Stimulated activated CD4-positive, alpha-beta T cell treated with anti-CD3 and anti-CD28 coated beads, Interleukin-12 subunit alpha, Interleukin-12 subunit beta, amount 100 ng/mL, for 4 hours (primary cell): ENCODE data around the gene LEMD1.

ENCODE experiments used
- DNase-seq: peaks from one replicate; pipeline ENCODE4 v3.0.0-alpha.2; 2020

Gene LEMD1

GRCh38 chr1:205421798-205422197 is at the start of gene LEMD1:
Gene LEMD1 (minus strand): TSS chr1:205422056. CDS start chr1:205420536, 1,520 bp downstream.
- no peak for DNase-seq

DNA sequence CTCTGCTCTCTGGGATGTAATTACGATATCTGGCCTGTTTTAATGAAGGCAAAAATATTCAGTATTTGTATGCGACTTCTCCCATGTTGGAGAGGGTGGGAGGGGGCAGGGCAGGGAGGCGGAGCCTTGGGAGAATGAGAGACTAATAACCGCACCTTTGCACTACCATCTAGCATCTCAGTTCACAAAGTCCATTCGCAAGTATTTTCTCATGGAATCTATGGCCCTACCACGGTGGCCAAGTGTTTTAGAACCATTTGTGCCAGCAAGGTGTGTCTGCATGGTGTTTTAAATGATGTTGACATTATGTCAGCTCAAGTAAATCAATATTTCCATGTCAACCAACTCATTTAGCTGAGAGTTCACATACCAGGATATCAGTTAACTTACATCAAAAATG is 48.3 kb upstream of the LEMD1 start:
- DNase-seq, result no peak

DNA sequence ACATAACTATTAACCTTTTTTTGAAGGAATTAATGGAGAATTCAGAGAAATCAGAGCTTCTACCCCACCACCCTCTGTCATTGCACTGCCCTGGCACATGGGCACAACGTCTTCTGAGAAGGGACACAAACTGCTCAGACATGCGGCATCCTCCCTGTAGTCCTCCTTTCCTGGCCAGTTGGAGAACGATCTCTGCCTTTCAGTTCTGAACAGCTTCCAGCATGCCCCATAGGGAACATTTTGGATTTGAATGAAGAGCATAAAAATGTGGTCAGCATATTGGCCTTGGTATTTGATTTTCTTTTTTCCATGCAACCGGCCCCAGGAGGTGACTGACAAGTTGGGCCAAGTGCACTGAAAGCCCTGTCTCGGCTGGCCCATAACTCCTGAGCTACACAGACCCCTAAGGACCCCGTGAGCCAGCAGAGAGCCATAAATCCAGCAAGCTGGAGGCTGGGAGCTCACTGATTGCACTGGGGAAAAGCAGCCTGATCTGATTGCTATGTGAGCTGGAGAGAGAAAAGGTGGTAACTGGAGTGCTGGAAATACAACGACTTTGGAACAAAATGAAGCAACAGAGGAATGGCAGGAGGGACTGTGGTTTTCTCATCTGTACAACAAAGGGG is 44.9 kb upstream of the LEMD1 start:
- DNase-seq, result no peak

GRCh38 chr1:205465392-205465791 is 43.5 kb upstream of the LEMD1 start:
- DNase-seq, result no peak

DNA sequence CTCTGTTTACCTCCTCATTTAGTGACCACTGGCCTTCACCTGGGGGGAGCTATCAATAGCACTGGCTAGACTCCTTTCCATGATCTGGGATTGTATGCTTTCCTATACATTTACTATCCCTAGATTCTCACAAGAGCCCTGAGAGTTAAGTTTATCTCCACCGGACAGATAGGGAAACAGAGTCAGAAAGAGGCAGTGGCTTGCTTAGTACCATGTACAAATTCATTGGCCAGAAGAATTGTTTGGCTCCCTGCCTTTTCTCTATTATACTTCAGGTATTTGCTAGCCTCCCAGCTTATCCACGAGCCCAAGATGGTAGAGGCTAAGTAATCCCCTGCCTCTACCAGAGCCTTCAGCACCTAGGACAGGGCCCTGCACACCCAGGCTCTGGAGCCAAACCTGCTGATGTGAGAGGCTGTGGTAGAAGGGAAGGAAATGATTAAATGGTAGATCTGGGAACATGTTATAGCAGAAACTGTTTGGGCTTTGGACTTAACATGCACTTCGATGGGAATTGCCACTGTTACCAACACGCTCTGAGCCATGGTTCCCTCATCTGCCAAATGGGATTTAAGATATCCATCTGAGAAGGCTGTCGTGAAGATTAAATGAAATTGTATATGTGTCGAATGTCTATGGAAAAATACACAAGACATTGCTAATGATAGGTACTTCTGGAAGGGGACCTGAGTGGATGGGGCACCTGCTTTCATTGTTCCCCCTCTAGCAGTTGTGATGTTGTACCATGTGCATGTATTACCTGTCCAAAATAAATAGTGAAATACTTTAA is 37.1 kb upstream of the LEMD1 start:
- no peak for DNase-seq

DNA sequence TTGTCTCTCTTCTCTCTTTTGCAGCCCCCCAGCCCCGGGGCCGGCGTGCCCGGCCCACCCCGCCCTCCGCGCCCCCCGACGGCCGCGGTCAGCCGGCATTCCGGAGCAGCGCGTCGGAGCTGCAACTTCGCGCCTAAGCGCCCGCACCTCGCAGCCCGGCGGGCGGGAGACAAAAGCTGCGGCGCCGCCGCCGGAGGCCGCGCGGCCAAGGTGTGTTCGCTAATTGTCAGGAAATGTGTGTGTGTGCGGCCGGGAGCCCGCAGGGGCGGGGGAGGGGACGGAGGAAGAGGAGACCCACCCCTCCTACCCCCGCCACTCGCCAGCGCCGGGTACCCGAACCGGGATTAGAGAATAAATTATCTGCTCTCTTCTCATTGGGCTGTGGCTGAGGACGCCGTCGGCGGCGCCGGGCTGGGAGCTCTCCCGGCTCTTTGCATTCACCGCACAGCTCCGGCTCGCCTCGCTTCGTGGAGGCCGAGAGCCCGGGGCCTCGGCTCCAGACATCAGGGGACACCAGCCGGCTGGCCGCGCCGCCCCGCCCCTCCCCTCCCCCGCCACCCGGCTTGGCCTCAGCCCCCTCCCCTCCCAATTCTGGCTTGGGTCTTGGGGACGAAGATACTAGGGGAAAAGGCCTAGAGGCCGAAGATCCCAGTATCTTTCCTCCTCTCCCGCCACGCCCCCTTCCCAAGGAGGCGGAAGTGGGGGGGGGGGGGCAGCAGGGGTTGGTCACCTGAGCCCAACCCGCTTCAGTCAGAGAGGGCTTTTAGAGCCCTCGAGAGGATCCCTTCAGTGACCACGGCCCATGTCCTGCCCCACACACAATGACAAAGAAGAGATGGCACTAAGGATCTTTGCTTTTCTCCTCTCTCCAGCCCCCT is 35.3 kb upstream of the LEMD1 start:
- DNase-seq, result no peak

DNA sequence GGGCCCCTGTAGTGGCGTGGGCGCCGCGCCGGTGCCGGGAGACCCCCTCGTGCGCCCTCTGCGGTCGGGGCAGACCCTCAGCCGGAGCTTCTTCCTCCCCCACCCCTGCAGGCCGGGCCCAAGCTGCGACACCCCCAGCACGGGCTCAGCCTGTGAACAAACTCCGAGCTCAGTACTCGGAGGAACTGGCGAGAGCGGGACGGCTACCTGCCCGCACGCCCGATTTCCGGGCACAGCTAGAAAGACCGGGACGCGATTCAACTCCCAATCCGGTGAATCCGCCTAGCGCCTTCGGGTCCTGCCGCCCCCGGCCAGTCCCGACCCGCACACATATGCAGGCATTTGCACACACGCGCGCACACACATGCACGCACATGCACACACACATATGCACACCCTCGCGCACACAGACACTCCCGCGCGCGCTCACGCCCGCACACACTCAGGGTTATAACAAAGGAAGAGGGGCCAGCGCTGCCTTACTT is 34.6 kb upstream of the LEMD1 start:
- DNase-seq, result no peak

GRCh38 chr1:205455581-205456382 is 33.9 kb upstream of the LEMD1 start, which contains the start of gene BLACAT1:
Gene BLACAT1 (minus strand): TSS chr1:205456045.
- DNase-seq, result no peak

DNA sequence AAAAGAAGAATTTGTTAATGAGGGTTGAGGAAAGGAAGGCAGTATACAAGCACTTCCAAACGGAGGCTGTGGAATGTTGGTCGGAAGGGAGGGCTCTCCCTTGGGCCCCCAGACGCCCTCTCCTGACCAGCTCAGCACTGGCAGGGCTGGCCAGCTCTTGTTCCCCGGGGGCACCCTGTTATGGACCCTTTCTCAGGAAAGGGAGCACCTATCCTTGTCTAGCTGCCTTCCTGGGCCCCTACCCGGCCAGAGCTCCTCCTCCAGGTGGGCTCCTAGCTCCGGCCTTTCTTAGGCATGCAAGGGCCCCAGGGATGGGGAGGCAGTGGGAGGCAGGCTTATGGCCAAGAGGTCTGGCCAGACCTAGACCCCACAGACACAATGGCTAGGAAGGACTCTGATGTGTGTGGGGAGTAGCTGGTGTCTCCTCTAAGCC is 33.1 kb upstream of the LEMD1 start:
- DNase-seq, result no peak

- no peak for DNase-seq
Observed at GRCh38 chr1:205453466-205453865, 31.6 kb upstream of the LEMD1 start.

- DNase-seq, result no peak
Observed at GRCh38 chr1:205452933-205453332, 31.1 kb upstream of the LEMD1 start.

DNA sequence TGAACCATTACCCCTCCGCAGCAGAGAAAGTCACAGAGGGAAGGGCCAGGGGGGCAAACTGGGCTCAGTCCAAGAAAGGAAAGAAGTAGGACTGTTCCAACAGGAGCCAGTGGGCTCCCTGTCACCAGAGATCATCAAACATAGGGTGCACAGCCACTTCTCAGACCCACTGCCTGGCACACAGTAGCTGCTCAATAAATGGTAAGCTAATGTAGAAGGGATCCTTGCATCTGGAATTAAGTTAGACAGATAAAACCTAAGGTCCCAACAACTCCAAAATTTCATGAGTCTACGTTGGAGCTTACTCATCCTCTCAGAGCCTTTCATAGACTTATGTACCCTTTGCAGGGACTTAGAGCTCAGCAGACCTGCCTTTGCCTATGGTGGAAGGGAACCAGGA is 30.5 kb upstream of the LEMD1 start:
- DNase-seq, result no peak

- no peak for DNase-seq
Observed at GRCh38 chr1:205451759-205452164, 29.9 kb upstream of the LEMD1 start.

DNA sequence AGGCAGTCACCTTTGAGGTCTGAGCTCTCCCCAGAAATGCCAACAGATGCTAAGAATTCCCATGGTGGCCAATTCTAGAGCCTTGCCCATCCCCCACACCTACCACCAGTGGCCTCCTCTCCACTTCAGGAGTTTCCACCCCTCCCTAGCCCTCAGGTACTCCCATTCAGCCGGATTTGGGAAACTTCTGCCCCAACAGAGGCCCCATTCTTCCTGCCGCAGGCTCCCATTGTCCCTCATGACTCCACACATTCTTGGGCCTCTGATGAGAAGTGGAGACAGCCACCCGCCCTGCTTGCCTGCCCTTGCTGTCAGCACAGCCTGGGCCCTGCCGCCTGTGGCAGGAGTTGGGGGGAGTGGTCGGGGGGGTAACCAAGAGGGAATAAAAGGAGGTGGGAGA is 29.3 kb upstream of the LEMD1 start:
- DNase-seq, result no peak

GRCh38 chr1:205450448-205450847 is 28.6 kb upstream of the LEMD1 start:
- no peak for DNase-seq

- DNase-seq, result no peak
Observed at GRCh38 chr1:205449750-205450443, 28.0 kb upstream of the LEMD1 start.

DNA sequence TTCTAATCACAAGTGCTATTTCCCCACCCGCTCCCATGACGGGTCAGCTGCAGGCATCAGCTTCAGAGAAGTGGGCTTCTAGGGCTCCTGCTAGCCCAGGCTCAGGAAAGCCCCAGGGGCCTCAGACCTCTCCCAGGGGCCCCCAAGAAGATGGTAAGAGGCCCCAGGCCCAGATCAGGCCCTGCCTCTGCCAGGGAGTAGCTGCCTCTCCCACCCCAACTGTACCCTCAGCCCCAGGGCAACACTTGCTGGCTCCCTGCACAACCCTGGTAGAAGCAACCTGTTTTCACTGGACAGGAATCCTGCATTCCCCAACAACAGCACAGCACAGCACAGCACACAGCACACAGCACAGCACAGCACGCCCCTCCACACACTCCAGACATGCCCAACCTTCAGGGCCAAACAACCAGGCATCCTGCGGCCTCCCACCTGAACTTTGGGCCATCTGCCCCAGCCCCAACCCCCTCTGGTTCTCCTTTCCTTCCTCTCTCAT is 27.4 kb upstream of the LEMD1 start:
- DNase-seq, result no peak

DNA sequence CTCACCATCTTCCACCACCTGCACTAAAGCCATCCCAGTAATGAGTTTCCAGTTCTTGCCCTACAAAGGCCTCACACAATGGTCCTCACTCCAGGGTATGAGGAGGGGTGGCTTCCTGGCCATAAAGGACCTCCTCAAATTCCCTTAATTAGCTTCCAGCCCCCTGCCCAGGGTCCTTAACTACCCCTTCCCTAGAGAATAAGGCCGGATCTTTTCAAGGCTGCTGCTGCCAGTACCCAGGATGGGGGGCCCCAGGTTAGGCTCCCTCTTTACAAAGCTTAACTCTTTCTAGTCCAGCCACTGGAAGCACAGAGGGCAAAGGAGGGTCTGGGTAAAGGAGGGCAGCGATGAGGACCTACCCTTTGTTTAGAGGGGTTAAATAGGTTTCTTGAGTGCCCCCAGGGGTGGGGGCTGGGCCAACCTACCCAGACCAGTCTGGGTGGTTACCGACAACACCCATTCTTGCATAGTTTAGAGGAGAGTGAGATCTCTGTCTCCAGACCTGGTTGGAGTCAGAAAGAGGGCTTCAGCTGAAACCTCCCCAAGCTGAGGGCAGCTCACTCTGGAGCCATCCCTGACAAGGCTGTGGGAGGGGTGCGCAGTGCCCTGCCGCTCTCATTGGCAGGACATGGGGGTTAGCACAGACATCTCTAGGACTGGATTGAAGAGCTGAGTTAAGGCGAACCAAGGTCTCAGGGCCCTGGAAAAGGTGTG is 26.8 kb upstream of the LEMD1 start:
- DNase-seq, result no peak

DNA sequence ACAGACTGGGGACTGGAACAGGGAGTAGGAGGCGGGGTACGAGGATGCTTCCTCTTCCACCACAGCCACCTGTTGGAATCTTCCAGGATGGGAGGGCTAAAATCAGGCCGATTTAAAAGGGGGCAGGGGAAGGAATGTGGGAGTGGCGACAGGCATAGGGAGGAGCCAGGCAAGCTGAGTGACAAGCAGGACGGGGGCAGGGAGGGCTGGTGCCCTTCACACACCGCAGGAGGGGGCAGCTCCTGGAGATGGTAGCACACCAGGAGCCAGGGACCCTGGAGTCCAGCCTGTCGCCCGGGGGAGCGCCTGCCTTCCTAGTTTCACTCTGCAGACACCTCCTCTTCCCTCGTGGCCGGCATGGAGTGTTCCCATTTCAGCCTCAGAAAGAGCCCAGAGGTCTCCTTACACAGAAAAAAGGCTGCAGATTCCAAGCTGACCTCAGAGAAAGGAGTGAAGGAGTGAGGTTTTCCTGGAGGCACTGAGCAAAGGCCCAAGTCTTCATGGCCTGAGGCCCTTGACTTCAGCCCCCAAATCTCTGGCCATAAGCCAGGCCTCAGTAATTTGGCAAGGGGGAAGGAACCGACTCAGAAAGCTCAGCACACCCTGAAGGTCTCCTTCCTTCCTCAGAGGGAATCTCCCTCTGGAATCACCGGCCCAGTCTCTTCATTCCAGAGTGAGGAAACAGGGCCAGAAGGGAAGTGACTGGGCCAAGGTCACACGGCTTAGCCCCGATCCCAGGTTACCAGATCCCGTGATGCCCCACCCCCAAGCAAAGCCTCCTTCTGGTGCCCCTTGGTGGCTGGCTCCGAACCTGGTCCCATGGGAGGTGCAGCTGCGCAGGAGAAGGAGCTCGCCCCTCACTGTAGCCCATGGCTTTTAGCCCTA is 25.8 kb upstream of the LEMD1 start:
- no peak for DNase-seq

- DNase-seq, result no peak
Observed at GRCh38 chr1:205446828-205447227, 25.0 kb upstream of the LEMD1 start.
